ENCODE data around the gene HS6ST2.

Gene HS6ST2

DNA sequence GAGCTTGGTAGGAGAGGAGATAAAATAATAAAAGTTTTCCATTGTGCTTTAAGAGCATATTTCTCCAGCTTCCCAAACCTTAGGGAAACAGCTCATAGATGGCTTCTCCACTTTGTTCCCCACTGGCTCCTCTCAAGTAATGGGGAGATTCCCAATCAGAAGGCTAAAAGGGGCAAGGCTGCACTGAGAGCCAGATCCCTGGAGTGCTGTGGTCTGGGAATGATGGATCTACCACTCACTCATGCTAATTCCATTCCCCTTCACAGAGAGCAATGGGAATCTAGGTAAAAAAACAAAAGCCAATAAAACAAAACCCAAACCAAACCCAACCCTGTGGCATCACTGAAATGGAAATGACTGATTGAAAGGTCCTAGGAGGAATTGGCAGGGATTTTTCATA lies 249.9 kb downstream of the HS6ST2 start:
- no peaks in the 10 kb centered on the region for H3K9me3 ChIP-seq (ENCODE audit: control insufficient read depth in 1 of 2, low read length in 2 of 2)
- no peak overlapping the region for H3K4me3 ChIP-seq (ENCODE audit: low read depth in 1 of 2, low read length in 2 of 2)
- no peaks in the 10 kb centered on the region for H3K27me3 ChIP-seq (ENCODE audit: low read depth, low read length)
- H3K36me3 ChIP-seq (ENCODE audit: control insufficient read depth in 1 of 2, insufficient read depth in 2 of 2, low read length in 2 of 2): no peaks in the 10 kb centered on the region
- no peak overlapping the region for H3K27ac ChIP-seq (ENCODE audit: low read length)
- peaks cover 0 to 6% of the 10 kb centered on the region in 2 donors for H3K4me1 ChIP-seq (ENCODE audit: control insufficient read depth in 1 of 2, insufficient read depth in 2 of 2, low read length in 2 of 2)

DNA sequence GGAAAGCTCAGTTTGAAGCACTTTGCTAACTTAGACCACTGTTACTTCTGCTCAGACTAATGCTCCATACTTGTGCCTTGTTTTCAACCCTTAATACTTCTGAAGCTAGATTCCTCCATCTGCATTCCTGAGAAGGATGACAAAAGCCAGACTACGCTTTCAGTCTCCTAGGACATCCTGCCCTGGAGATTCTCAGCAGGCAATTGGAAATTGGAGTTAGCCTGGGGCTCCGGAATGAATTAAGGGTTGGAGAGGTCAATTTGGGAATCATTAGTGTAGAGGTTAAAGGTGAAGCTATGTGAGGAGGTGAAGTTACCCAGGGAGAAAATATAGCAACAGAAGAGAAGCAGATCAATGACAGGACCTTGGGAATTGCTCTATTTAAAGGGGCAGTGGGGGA lies 253.7 kb downstream of the HS6ST2 start:
- H3K4me3 ChIP-seq (ENCODE audit: low read depth in 1 of 2, low read length in 2 of 2): no peak overlapping the region
- no peaks in the 10 kb centered on the region for H3K27me3 ChIP-seq (ENCODE audit: low read depth, low read length)
- H3K36me3 ChIP-seq (ENCODE audit: control insufficient read depth in 1 of 2, insufficient read depth in 2 of 2, low read length in 2 of 2): no peaks in the 10 kb centered on the region
- no peaks in the 10 kb centered on the region for H3K9me3 ChIP-seq (ENCODE audit: control insufficient read depth in 1 of 2, low read length in 2 of 2)
- no peak overlapping the region for H3K27ac ChIP-seq (ENCODE audit: low read length)
- peaks cover 0 to 6% of the 10 kb centered on the region in 2 donors for H3K4me1 ChIP-seq (ENCODE audit: control insufficient read depth in 1 of 2, insufficient read depth in 2 of 2, low read length in 2 of 2)

DNA sequence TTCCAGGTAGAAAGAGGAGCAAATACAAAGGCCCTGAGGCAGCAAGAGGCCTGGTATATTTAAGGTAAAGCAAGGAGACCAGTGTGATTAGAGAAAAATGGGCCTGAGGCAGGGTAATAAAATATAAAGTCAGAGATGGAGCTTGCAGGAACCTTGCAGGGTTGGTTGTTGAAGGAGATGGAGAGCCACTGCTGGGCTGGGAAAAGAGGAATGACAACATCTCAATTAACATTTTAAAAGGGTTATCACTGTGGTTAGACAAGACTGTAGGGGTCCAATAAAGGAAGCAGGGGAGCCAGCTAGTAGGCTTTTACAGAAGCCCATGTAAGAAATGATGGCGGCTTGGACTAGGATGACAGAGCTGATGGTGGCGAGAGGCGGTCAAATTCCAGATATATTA lies 264.0 kb downstream of the HS6ST2 start:
- Histone ChIP-seq H3K4me3 (ENCODE audit: low read depth in 1 of 2, low read length in 2 of 2) (no peak overlapping the region), H3K36me3 (ENCODE audit: control insufficient read depth in 1 of 2, insufficient read depth in 2 of 2, low read length in 2 of 2) (no peaks in the 10 kb centered on the region), H3K27ac (ENCODE audit: low read length) (no peak overlapping the region), H3K4me1 (ENCODE audit: control insufficient read depth in 1 of 2, insufficient read depth in 2 of 2, low read length in 2 of 2) (no peaks in the 10 kb centered on the region), H3K9me3 (ENCODE audit: control insufficient read depth in 1 of 2, low read length in 2 of 2) (no peaks in the 10 kb centered on the region), H3K27me3 (ENCODE audit: low read depth, low read length) (no peaks in the 10 kb centered on the region)

DNA sequence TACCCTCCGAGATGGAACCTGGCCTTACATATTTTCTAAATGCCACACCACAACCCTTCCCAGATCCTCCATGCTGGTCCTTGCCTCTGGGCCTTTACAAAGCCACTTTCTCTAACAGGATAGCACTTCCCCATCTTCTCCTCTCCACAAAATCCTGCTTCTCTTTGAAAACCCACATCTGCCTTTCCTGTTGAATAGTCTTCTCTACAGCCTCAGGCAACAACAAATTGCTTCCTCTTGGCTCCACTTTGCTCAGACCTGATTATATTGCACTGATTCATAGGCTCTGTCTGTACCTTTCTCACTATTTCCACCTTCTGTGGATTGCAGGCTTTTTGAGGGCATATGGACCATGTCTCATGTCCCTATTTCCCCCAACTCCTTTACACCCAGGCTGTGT lies 265.9 kb downstream of the HS6ST2 start:
- Histone ChIP-seq H3K36me3 (ENCODE audit: control insufficient read depth in 1 of 2, insufficient read depth in 2 of 2, low read length in 2 of 2) (no peaks in the 10 kb centered on the region), H3K27ac (ENCODE audit: low read length) (no peak overlapping the region), H3K27me3 (ENCODE audit: low read depth, low read length) (no peaks in the 10 kb centered on the region), H3K9me3 (ENCODE audit: control insufficient read depth in 1 of 2, low read length in 2 of 2) (no peaks in the 10 kb centered on the region), H3K4me3 (ENCODE audit: low read depth in 1 of 2, low read length in 2 of 2) (no peak overlapping the region), H3K4me1 (ENCODE audit: control insufficient read depth in 1 of 2, insufficient read depth in 2 of 2, low read length in 2 of 2) (no peaks in the 10 kb centered on the region)

DNA sequence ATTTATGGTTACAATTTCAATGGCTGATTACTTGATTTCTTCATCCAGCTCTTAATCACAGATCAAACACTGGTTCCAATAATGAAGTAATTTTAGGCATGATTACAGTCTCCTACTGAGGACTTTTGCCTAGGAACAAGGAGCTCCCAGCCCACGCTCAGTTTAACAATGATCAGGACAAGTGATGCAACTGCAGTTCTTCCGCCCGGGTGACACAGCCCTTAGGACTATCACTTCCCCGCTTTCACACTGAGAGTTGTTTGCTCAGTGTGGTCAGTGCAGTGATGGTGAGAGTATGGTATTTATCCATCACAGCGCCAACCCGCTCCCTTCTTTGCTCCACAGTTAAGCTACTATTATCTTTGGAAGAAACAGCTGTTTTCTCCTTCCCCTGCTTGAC lies 266.4 kb downstream of the HS6ST2 start:
- Histone ChIP-seq H3K4me1 (ENCODE audit: control insufficient read depth in 1 of 2, insufficient read depth in 2 of 2, low read length in 2 of 2) (no peaks in the 10 kb centered on the region), H3K27ac (ENCODE audit: low read length) (no peak overlapping the region), H3K36me3 (ENCODE audit: control insufficient read depth in 1 of 2, insufficient read depth in 2 of 2, low read length in 2 of 2) (no peaks in the 10 kb centered on the region), H3K9me3 (ENCODE audit: control insufficient read depth in 1 of 2, low read length in 2 of 2) (no peaks in the 10 kb centered on the region), H3K27me3 (ENCODE audit: low read depth, low read length) (no peaks in the 10 kb centered on the region), H3K4me3 (ENCODE audit: low read depth in 1 of 2, low read length in 2 of 2) (no peak overlapping the region)

DNA sequence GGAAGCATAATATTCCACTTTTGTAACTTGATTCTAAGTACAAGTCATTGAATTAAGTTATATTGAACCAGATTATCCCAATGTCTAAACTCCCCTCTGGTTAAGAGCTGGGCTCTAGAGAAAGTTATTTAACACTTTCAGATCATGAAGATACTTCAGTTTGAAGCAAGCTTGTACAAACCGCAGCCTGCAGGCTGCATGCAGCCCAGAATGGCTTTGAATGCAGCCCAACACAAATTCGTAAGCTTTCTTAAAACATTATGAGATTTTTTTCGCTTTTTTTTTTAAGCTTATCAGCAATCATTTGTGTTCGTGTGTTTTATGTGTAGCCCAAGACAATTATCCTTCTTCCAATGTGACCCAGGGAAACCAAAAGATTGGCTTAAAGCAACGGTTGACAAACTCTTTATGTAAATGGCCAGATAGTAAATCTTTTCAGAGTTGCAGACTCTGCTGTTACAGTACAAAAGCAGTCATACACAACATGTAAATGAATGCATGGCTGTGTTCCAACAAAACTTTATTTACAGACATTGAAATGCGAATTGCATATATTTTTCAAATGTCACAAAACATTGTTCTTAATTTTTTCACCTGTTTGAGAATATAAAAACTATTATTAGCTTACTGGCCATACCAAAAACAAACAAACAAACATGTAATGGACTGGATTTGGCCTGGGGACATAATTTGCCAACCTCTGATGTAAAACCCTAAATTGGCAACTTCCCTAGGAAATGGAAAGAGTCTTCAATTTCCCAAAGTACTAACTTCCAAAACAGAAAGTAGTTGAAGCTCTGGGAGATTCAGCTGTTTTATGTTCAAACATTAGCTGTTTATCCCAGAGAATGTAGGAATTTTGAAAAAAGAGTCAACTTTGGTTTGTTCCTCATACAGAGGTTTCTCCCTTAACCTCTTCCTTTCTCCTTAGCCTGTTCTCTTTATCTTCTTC lies 268.5 kb downstream of the HS6ST2 start:
- Histone ChIP-seq H3K4me1 (ENCODE audit: control insufficient read depth in 1 of 2, insufficient read depth in 2 of 2, low read length in 2 of 2) (no peaks in the 10 kb centered on the region), H3K9me3 (ENCODE audit: control insufficient read depth in 1 of 2, low read length in 2 of 2) (no peaks in the 10 kb centered on the region), H3K36me3 (ENCODE audit: control insufficient read depth in 1 of 2, insufficient read depth in 2 of 2, low read length in 2 of 2) (no peaks in the 10 kb centered on the region), H3K27ac (ENCODE audit: low read length) (no peak overlapping the region), H3K4me3 (ENCODE audit: low read depth in 1 of 2, low read length in 2 of 2) (no peak overlapping the region), H3K27me3 (ENCODE audit: low read depth, low read length) (no peaks in the 10 kb centered on the region)

DNA sequence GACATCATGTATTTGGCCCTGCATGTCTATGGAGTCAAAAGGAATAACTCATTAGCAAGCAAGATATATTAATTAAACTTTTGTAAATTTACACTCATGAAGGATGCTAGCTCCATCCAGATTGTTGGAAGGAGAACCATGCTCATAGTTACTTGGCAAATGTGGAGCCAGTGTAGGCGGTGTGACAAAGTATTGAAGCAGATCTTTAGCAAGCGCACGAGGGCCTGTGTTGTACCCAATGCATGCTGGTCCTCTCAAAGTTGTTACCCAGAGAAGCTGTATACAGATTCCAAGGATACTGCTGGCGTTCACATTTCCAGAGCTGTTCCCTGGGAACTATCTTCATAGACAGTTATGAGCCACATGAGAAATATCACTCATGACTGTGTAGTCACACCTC lies 273.2 kb downstream of the HS6ST2 start:
- H3K4me1 ChIP-seq (ENCODE audit: control insufficient read depth in 1 of 2, insufficient read depth in 2 of 2, low read length in 2 of 2): peaks cover 0 to 5% of the 10 kb centered on the region in 2 donors
- H3K27ac ChIP-seq (ENCODE audit: low read length): no peak overlapping the region
- H3K36me3 ChIP-seq (ENCODE audit: control insufficient read depth in 1 of 2, insufficient read depth in 2 of 2, low read length in 2 of 2): no peaks in the 10 kb centered on the region
- H3K4me3 ChIP-seq (ENCODE audit: low read depth in 1 of 2, low read length in 2 of 2): no peak overlapping the region
- H3K27me3 ChIP-seq (ENCODE audit: low read depth, low read length): no peaks in the 10 kb centered on the region
- no peaks in the 10 kb centered on the region for H3K9me3 ChIP-seq (ENCODE audit: control insufficient read depth in 1 of 2, low read length in 2 of 2)

DNA sequence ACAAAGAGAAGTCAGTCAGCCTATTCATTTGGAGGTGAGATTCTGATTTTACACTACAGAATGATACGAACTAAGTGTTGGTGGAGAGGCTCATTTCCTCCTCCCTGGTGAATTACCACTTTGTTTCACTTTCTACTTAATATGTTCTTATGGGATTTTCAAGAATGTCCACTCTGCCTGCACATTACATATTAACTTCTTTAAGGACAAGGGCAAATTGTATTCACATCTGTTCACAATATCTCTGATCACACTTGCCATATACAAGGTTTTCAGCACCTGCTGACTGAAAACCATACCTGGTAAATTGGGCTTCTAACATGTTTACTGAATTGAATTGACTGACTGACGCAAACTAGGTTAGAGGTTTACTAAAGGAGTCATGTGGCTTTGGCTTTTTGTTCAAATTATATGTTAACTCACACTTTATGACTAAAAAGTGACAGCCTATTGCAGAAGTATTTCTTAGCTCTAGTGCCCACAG lies 281.2 kb downstream of the HS6ST2 start:
- H3K36me3 ChIP-seq (ENCODE audit: control insufficient read depth in 1 of 2, insufficient read depth in 2 of 2, low read length in 2 of 2): no peaks in the 10 kb centered on the region
- no peaks in the 10 kb centered on the region for H3K27me3 ChIP-seq (ENCODE audit: low read depth, low read length)
- H3K27ac ChIP-seq (ENCODE audit: low read length): no peak overlapping the region
- no peaks in the 10 kb centered on the region for H3K4me1 ChIP-seq (ENCODE audit: control insufficient read depth in 1 of 2, insufficient read depth in 2 of 2, low read length in 2 of 2)
- no peak overlapping the region for H3K4me3 ChIP-seq (ENCODE audit: low read depth in 1 of 2, low read length in 2 of 2)
- no peaks in the 10 kb centered on the region for H3K9me3 ChIP-seq (ENCODE audit: control insufficient read depth in 1 of 2, low read length in 2 of 2)

DNA sequence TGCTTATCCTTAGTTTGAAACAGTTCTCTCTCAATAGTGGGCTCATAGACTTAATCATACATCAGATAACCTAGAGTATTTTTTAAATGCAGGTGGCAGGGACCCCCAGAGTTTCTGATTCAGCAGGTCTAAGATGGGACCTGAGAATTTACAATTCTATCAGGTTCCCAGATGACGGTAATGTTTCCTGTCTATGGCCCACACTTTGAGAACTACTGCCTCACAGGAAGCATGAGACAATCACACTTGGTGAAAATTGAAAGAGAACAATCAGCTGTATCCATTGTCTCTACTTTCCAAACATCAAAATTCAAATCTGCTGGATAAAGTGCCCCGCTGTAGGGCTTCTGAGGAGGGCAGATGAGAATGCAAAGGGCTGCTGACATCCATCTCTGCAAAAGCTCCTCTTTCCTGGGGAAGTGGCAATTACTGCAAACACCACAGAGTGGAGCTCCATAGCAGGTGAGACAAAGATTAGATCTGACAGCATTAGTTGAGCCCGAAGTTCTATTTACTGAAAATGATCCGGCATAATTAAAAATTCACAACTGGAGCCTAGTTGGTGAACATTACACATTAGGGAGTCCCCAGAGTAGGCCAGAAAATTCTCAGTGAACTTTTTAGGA lies 281.8 kb downstream of the HS6ST2 start:
- H3K4me1 ChIP-seq (ENCODE audit: control insufficient read depth in 1 of 2, insufficient read depth in 2 of 2, low read length in 2 of 2): no peaks in the 10 kb centered on the region
- no peak overlapping the region for H3K4me3 ChIP-seq (ENCODE audit: low read depth in 1 of 2, low read length in 2 of 2)
- no peak overlapping the region for H3K27ac ChIP-seq (ENCODE audit: low read length)
- no peaks in the 10 kb centered on the region for H3K27me3 ChIP-seq (ENCODE audit: low read depth, low read length)
- no peaks in the 10 kb centered on the region for H3K36me3 ChIP-seq (ENCODE audit: control insufficient read depth in 1 of 2, insufficient read depth in 2 of 2, low read length in 2 of 2)
- H3K9me3 ChIP-seq (ENCODE audit: control insufficient read depth in 1 of 2, low read length in 2 of 2): no peaks in the 10 kb centered on the region

DNA sequence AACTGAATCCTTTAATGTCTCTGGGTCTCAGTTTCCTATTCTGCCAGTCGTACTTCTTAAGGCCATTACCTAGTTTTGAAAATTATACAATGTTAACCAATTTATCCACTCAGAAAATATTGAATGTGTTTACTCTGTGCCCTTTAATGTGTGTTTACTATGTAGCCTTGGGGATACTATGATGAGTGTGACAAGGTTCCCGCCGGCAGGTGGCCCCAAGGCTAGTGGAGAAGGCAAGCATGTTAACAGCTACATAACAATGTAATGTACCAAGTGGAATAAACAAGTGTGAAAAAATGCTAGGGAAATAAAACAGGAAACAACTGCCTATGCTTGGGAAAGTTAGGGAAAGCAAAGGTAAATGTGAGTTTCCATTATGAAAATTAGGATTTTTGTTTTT lies 282.3 kb downstream of the HS6ST2 start:
- no peak overlapping the region for H3K4me3 ChIP-seq (ENCODE audit: low read depth in 1 of 2, low read length in 2 of 2)
- H3K27me3 ChIP-seq (ENCODE audit: low read depth, low read length): no peaks in the 10 kb centered on the region
- H3K9me3 ChIP-seq (ENCODE audit: control insufficient read depth in 1 of 2, low read length in 2 of 2): no peaks in the 10 kb centered on the region
- H3K27ac ChIP-seq (ENCODE audit: low read length): no peak overlapping the region
- no peaks in the 10 kb centered on the region for H3K36me3 ChIP-seq (ENCODE audit: control insufficient read depth in 1 of 2, insufficient read depth in 2 of 2, low read length in 2 of 2)
- no peaks in the 10 kb centered on the region for H3K4me1 ChIP-seq (ENCODE audit: control insufficient read depth in 1 of 2, insufficient read depth in 2 of 2, low read length in 2 of 2)

DNA sequence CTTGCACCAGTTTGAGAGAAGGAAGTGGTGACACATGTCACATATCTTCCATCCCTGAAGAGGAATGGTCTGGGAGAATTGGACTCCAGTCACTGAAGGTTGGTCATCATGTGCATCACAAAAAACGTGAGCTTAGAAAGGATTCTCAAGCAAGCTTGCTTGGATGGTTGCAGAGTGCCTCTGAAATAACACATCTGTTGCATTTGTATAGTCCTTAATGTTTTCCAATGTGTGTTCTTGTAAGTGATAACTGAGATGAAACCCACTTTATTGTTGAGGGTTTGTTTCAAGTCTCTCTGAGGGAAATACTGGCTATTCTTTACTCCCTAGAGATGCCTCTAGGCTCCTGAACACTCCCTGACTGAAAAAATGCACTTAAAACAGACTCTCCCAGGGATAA lies 285.1 kb downstream of the HS6ST2 start:
- Histone ChIP-seq H3K4me3 (ENCODE audit: low read depth in 1 of 2, low read length in 2 of 2) (no peak overlapping the region), H3K27ac (ENCODE audit: low read length) (no peak overlapping the region), H3K9me3 (ENCODE audit: control insufficient read depth in 1 of 2, low read length in 2 of 2) (no peaks in the 10 kb centered on the region), H3K27me3 (ENCODE audit: low read depth, low read length) (no peaks in the 10 kb centered on the region), H3K4me1 (ENCODE audit: control insufficient read depth in 1 of 2, insufficient read depth in 2 of 2, low read length in 2 of 2) (no peaks in the 10 kb centered on the region), H3K36me3 (ENCODE audit: control insufficient read depth in 1 of 2, insufficient read depth in 2 of 2, low read length in 2 of 2) (no peaks in the 10 kb centered on the region)

Data from muscle layer of duodenum (tissue), 2 donors.